Hepatocyte (in vitro differentiated cells): Measurements from ENCODE around the gene RUFY2. TPM values are rescaled to one million over a fixed set of nuclear protein-coding genes. Genes with fewer than 3 reads are reported as not detected.
A peak's percentile ranks its signal among the peaks of the same experiment; 100 is the strongest.

Experiments
- DNase-seq: peaks from one replicate; pipeline ENCODE4 v3.0.0-alpha.2; 2016; ENCODE audit warnings: low spot score
- H2AFZ ChIP-seq: fragments of 200-600 bp; sonication (generic); 2 replicates; pipeline ENCODE4 v1.6.0; 2016; ENCODE audit warnings: antibody characterized with exemption, mild to moderate bottlenecking
- H3K27ac ChIP-seq: fragments of 200-600 bp; sonication (generic); 2 replicates; pipeline ENCODE4 v1.5.1; 2016; ENCODE audit warnings: mild to moderate bottlenecking
- H3K27me3 ChIP-seq: fragments of 200-600 bp; sonication (generic); 2 replicates; pipeline ENCODE4 v1.6.1; 2016
- H3K36me3 ChIP-seq: fragments of 200-600 bp; sonication (generic); replicated peaks from 2 replicates; pipeline ENCODE4 v1.5.1; 2016; ENCODE audit warnings: low read depth; ENCODE audit not compliant: insufficient read depth
- H3K4me1 ChIP-seq: fragments of 200-600 bp; sonication (generic); 2 replicates; pipeline ENCODE4 v1.5.1; 2016; ENCODE audit warnings: mild to moderate bottlenecking, moderate library complexity; ENCODE audit not compliant: insufficient read depth
- H3K4me2 ChIP-seq: fragments of 200-600 bp; sonication (generic); 2 replicates; pipeline ENCODE4 v1.6.0; 2016
- H3K4me3 ChIP-seq: fragments of 200-600 bp; sonication (generic); 2 replicates; pipeline ENCODE4 v1.5.1; 2016; ENCODE audit warnings: mild to moderate bottlenecking
- H3K79me2 ChIP-seq: fragments of 200-600 bp; sonication (generic); 2 replicates; pipeline ENCODE4 v1.6.0; 2017; ENCODE audit warnings: mild to moderate bottlenecking
- H3K9me2 ChIP-seq: fragments of 200-600 bp; sonication (generic); replicated peaks from 2 replicates; pipeline ENCODE4 v1.6.0; 2017; ENCODE audit warnings: mild to moderate bottlenecking; ENCODE audit not compliant: insufficient read depth
- H3K9me3 ChIP-seq: fragments of 200-600 bp; sonication (generic); 2 replicates; pipeline ENCODE4 v1.5.1; 2016; ENCODE audit warnings: low read depth, mild to moderate bottlenecking
- H4K20me1 ChIP-seq: fragments of 200-600 bp; sonication (generic); 2 replicates; pipeline ENCODE4 v1.6.0; 2016; ENCODE audit warnings: mild to moderate bottlenecking; ENCODE audit not compliant: insufficient read depth, poor library complexity, severe bottlenecking
- EZH2 ChIP-seq: fragments of 200-600 bp; sonication (generic); IDR thresholded peaks from 2 replicates; pipeline ENCODE4 v1.6.1; 2016; ENCODE audit warnings: antibody characterized with exemption, mild to moderate bottlenecking, borderline replicate concordance
- EZH2phosphoT487 ChIP-seq: fragments of 200-600 bp; sonication (generic); IDR thresholded peaks from one replicate; pipeline ENCODE4 v1.6.1; 2018; ENCODE audit warnings: antibody characterized with exemption, mild to moderate bottlenecking, low read depth, moderate library complexity; ENCODE audit not compliant: unreplicated experiment, severe bottlenecking
- WGBS: methylation state at CpG from one replicate; pipeline ENCODE4 v1.1.6; 2016; ENCODE audit warnings: low lambda C conversion rate; ENCODE audit errors: missing lambda C conversion rate; 5-methylcytosine and 5-hydroxymethylcytosine counted together
- polyA plus RNA-seq: library from polyadenylated mRNA; unstranded; fragments of >200 nt; fragmentation: Nextera tagmentation; extraction: Ambion mirVana; gene quantifications from 2 replicates; pipeline ENCODE4 v1.2.1, GENCODE V29; 2016
- total RNA-seq: library from RNA; depleted of rRNA; stranded (reverse); fragments of >200 nt; gene quantifications from 2 replicates; pipeline ENCODE4 v1.2.3, GENCODE V29; 2014
- TF ChIP-seq, protein P1 (sequence below): fragments of 200-600 bp; sonication (generic); IDR thresholded peaks from 2 replicates; pipeline ENCODE4 v1.5.1; 2016; ENCODE audit warnings: antibody characterized with exemption, mild to moderate bottlenecking; ENCODE audit not compliant: poor library complexity

RUFY2 gene
- total and polyA plus RNA-seq, 2 experiments from 2014 or later: 11.5 to 19.0 TPM

DNA sequence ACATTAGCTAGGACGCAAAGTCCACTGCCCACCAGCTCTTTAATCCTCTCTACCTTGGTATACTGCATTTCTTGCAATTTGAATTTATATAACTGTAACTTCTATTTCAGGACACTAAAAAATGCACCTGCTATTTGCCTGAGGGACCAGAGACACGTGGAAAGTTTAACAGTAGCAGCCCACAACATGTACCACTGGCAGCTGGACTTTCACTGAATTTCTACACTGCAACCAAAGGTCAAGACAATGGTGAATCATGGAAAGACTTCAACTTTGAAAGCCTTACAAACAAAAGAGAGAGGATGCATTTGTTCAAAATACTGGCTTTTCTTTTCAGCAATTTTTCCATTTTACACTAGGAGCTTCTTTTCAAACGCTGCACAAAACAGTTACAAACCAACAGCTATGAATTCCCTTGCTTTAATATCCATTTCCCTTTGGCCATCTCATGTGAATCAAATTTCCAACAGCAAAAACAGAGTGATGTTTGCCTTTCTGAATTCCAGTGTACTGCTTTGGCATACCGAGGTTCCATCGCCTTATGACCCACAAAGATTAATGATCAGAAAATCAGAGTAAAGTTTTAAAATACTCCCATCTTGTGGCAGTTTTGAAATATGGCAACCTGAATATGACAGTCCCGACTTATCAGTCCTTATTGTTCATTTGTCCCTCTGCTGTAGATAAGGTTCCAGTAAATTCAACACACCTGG, 105.1 kb downstream of the RUFY2 start:
- H3K36me3 ChIP-seq: no peaks in the 10 kb centered on the region
- no peak overlapping the region for H3K27ac ChIP-seq
- H3K27me3 ChIP-seq: no peaks in the 10 kb centered on the region
- WGBS: 53% methylated on average over 6 of the region's 6 CpGs
- no peaks in the 10 kb centered on the region for H3K9me3 ChIP-seq
- DNase-seq: peak; percentile 61
- peaks cover 5% of the 10 kb centered on the region for H3K4me1 ChIP-seq
- H3K79me2 ChIP-seq: peaks cover 35% of the 10 kb centered on the region
- no peaks in the 10 kb centered on the region for H3K9me2 ChIP-seq
- no peak overlapping the region for H2AFZ ChIP-seq
- TF ChIP-seq, protein P1, sequence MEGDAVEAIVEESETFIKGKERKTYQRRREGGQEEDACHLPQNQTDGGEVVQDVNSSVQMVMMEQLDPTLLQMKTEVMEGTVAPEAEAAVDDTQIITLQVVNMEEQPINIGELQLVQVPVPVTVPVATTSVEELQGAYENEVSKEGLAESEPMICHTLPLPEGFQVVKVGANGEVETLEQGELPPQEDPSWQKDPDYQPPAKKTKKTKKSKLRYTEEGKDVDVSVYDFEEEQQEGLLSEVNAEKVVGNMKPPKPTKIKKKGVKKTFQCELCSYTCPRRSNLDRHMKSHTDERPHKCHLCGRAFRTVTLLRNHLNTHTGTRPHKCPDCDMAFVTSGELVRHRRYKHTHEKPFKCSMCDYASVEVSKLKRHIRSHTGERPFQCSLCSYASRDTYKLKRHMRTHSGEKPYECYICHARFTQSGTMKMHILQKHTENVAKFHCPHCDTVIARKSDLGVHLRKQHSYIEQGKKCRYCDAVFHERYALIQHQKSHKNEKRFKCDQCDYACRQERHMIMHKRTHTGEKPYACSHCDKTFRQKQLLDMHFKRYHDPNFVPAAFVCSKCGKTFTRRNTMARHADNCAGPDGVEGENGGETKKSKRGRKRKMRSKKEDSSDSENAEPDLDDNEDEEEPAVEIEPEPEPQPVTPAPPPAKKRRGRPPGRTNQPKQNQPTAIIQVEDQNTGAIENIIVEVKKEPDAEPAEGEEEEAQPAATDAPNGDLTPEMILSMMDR: peak; percentile 65
- TF ChIP-seq EZH2phosphoT487: no peak
- H3K4me2 ChIP-seq: no peak overlapping the region
- no peaks in the 10 kb centered on the region for H4K20me1 ChIP-seq
- no peak overlapping the region for H3K4me3 ChIP-seq

DNA sequence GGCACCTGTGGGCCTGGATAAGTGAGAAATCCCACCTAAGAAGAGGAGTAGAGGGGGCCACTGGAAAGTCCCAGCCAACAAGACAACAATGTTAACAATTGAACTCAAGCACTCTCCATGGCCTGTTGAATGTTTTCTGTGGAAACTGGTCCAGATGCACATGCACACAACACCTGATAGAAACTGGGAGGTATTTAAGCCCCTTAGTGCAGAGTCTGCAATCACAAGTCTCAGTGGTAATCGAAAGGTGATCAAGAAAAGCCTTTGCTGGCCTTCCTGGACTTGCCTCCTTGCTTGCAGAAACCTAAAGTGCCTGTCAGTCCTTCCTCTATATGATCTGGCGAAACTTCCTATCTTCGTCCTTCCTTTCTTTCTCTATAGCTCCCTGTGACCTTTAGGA, 105.8 kb downstream of the RUFY2 start:
- H2AFZ ChIP-seq: no peak overlapping the region
- no peaks in the 10 kb centered on the region for H3K9me3 ChIP-seq
- TF ChIP-seq, protein P1: no peak
- TF ChIP-seq EZH2 (no peak), EZH2phosphoT487 (no peak)
- H3K79me2 ChIP-seq: peaks cover 35% of the 10 kb centered on the region
- H3K4me1 ChIP-seq: peaks cover 10% of the 10 kb centered on the region
- no peak overlapping the region for H3K27ac ChIP-seq
- WGBS: 94% methylated on average over 3 of the region's 3 CpGs
- no peak overlapping the region for H3K4me2 ChIP-seq
- H3K4me3 ChIP-seq: no peak overlapping the region
- DNase-seq: no peak
- no peaks in the 10 kb centered on the region for H3K27me3 ChIP-seq
- no peaks in the 10 kb centered on the region for H3K36me3 ChIP-seq
- no peaks in the 10 kb centered on the region for H3K9me2 ChIP-seq
- H4K20me1 ChIP-seq: no peaks in the 10 kb centered on the region

DNA sequence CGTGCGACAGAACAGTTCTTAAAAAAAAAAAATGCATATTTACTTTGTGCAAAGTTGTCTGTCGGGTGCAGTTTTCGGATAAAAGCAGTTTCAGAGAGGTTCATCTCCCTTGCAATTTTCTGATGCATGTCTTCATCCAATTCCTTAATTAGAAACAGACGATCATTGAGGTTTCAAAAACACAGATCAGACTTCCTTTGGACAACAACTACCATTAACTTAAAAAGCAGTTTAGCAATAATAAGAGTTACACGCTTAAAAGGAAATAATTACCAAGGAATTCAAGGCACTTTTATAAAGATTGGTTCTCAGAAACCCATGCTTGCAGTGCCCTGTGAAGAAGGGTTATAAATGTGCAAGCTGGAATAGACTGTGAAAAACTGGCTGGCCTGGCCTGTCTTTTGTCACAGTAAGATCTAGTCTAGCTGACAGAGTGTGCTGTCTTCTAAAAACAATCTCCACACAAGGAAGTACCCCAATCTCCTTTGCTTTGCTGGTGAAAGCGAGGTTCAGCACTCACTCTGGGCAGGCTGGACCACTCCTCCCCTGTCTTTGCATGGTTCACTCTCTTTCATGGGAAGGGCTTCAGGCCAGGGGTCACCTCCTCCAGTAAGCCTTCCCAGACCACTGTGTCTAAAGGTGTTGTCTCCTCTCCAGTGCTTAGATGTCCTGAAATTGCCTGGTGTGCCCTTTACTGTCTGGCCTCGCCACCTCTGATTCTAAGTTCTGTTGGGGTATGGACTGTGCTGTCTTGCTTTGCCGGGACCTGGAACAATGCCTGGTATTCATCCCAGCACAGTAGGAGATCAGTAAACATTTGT, 110.0 kb downstream of the RUFY2 start:
- Histone ChIP-seq H3K36me3 (no peaks in the 10 kb centered on the region), H3K4me2 (no peak overlapping the region), H2AFZ (no peak overlapping the region), H4K20me1 (no peaks in the 10 kb centered on the region), H3K4me1 (peaks cover 10% of the 10 kb centered on the region), H3K79me2 (peaks cover 25% of the 10 kb centered on the region), H3K9me3 (no peaks in the 10 kb centered on the region), H3K27ac (peak overlapping the region; percentile 34), H3K27me3 (no peaks in the 10 kb centered on the region), H3K9me2 (no peaks in the 10 kb centered on the region), H3K4me3 (no peak overlapping the region)
- WGBS: 53% methylated on average over 9 of the region's 9 CpGs
- no peak for TF ChIP-seq EZH2
- TF ChIP-seq EZH2phosphoT487: no peak
- no peak for DNase-seq

Other genes starting within 250 kb of the RUFY2 start
- gene ATOH7, start 175.2 kb downstream of the RUFY2 start, total RNA-seq: 0.17 TPM in 1 of 2 replicates, not detected in the other
- not detected in 2 replicates for gene ATOH7, start 175.2 kb downstream of the RUFY2 start, polyA plus RNA-seq
- gene HNRNPH3, start 75.2 kb downstream of the RUFY2 start, total RNA-seq: 26.8 and 31.5 TPM in 2 replicates
- gene HNRNPH3, start 75.2 kb downstream of the RUFY2 start, polyA plus RNA-seq: 134 and 135 TPM in 2 replicates
- gene PBLD, start 74.3 kb downstream of the RUFY2 start, total RNA-seq: 37.0 and 42.2 TPM in 2 replicates
- 12.8 and 26.1 TPM in 2 replicates for gene PBLD, start 74.3 kb downstream of the RUFY2 start, polyA plus RNA-seq
- 6.1 and 9.3 TPM in 2 replicates for gene DNA2, start 64.7 kb upstream of the RUFY2 start, total RNA-seq
- gene DNA2, start 64.7 kb upstream of the RUFY2 start, polyA plus RNA-seq: 1.5 and 2.4 TPM in 2 replicates
- 22.1 and 23.5 TPM in 2 replicates for gene SLC25A16, start 120.2 kb upstream of the RUFY2 start, total RNA-seq
- 9.9 and 10.7 TPM in 2 replicates for gene SLC25A16, start 120.2 kb upstream of the RUFY2 start, polyA plus RNA-seq
- 10.4 and 13.6 TPM in 2 replicates for gene TET1, start 153.1 kb upstream of the RUFY2 start, total RNA-seq
- gene TET1, start 153.1 kb upstream of the RUFY2 start, polyA plus RNA-seq: 2.4 and 3.2 TPM in 2 replicates